ENCODE measurements around the gene RPS6KA5. TPM values are rescaled to one million over a fixed set of nuclear protein-coding genes. Genes with fewer than 3 reads are reported as not detected.
A peak's percentile ranks its signal among the peaks of the same experiment; 100 is the strongest.
"Not testable (repeated sequence)": the region's sequence is repeated elsewhere in the genome, so short reads cannot be mapped to it uniquely, and the experiment has no call there.

Gene RPS6KA5
- total RNA-seq, 1 donor from 2014 or later: 4.1 TPM

DNA sequence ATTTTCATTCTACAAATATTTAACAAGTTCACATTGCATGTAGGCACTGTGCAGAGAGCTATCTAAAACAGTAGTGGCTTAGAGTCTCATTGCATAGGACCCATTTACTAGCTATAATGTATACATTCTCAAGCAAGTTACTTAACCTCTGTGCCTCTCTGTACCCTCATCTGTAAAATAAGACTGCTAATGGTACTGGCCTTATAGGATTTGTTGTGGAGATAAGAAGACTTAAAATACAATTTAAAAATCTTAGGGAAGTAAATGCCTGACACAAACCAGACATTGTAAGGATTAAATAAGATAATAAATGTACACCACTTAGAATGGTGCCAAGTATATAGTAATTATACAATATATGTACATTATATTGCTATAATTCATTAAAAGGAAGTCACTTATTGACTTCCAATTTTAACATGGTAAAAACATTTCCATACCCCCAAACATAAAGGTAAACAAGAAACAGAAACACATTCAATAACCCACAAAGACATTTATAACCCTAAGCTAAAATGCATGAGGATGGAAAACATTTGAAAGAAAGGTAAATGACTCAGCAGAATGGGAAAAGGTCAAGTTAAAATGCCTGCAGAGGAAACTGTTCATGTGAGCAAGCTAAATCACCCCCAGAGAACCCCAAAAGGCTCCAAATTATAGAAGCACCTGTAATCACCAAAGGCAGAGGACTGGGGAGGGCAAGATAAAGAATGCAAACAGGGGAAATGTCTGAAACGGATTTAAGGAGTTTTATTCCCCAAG is 30.8 kb downstream of the RPS6KA5 start:
- DNase-seq (ENCODE audit: low spot score): peak; percentile 78

GRCh38 chr14:91027561-91027960 is 32.9 kb downstream of the RPS6KA5 start:
- peak; percentile 88 for DNase-seq (ENCODE audit: low spot score)

DNA sequence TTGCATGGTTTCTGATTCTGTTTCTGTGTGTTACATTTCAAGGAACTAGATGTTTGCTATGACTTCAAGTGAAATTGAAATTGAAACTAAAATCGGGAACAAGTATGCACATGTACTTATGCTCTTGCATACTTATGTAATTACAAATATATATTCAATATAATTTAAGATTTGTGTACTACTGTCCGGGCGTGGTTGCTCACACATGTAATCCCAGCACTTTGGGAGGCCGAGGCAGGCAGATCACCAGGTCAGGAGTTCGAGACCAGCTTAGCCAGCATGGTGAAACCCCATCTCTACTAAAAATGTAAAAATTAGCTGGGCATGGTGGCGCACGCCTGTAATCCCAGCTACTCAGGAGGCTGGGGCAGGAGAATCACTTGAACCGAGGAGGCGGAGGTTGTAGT is 37.8 kb downstream of the RPS6KA5 start:
- DNase-seq (ENCODE audit: low spot score): not testable (repeated sequence)

GRCh38 chr14:91021991-91022621 is 38.3 kb downstream of the RPS6KA5 start:
- DNase-seq (ENCODE audit: low spot score): no peak

- no peak for DNase-seq (ENCODE audit: low spot score)
These were observed 39.3 kb downstream of the RPS6KA5 start for GRCh38 chr14:91021115-91021514.

DNA sequence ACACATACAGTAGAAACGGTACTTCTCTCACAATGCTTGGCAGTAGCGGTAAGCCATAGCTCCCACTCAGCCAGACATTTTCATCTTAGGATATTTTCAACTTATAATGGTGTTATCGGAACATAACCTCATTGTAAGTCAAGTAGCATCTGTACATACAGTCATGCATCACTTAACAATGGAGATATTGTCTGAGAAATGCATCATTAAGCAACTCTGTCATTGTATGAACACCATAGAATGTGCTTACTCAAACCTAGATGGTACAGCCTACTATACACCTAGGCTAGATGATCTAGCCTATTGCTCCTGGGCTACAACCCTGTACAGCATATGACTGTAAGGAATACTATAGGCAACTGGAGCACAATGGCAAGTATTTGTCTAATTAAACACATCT is 40.8 kb downstream of the RPS6KA5 start:
- DNase-seq (ENCODE audit: low spot score): no peak

DNA sequence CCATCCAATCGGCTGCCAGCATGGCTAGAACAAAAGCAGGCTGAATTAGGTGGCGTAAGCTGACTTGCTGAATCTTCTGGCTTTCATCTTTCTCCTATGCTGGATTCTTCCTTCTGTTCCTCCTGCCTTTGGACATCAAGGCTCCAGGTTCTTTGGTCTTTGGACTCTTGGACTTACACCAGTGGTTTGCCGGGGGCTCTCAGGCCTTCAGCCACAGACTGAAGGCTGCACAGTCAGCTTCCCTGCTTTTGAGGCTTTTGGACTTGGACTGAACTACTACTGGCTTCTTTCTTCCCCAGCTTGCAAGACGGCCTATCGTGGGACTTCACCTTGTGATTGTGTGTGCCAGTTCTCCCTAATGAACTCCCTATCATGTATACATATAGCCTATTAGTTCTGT is 42.0 kb downstream of the RPS6KA5 start:
- no peak for DNase-seq (ENCODE audit: low spot score)

DNA sequence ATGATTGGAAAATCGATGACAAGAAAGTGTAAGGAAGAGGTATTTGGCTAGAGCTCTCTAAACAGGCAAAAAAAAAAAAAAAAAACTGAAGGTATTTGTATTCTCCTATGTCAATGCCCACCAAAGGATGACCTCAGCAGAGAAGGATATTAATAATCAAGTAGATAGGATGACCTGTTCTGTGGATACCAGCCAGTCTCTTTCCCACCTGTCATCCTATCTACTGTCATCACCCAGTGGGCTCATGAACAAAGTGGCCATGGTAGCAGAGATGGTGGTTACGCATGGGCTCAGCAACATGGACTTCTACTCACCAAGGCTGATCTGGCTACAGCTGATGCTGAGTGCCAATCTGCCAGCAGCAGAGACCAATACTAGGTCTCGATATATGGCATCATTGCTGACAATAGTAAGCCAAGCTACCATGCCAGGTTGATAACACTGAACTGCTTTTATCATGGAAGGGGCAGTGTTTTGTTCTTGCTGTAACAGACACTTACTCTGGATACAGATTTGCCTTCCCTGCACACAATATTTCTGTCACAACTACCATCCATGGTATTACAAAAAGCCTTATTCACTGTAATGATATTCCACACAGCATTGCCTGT is 43.5 kb downstream of the RPS6KA5 start:
- no peak for DNase-seq (ENCODE audit: low spot score)

DNA sequence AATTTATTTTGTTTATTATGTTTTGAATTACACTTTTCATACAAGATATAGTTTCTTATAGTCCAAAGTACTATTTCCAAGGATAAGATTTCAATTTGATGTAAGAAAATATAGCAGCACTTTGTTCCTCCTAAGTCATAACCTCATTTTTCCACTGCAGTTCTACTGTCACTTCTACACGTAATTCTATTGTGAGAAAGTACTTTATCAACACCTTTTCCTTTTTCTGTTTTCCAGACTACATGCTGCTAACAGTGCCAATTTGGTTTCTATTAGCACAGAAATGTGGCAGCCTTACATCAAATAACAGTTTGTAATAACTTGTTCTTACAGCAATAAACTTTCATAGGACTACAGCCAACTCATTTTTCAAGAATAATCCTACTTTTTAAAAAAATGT is 45.0 kb downstream of the RPS6KA5 start:
- no peak for DNase-seq (ENCODE audit: low spot score)

GRCh38 chr14:91012045-91012444 is 48.4 kb downstream of the RPS6KA5 start:
- DNase-seq (ENCODE audit: low spot score): no peak

GRCh38 chr14:91010153-91010533 is 50.3 kb downstream of the RPS6KA5 start:
- no peak for DNase-seq (ENCODE audit: low spot score)

DNA sequence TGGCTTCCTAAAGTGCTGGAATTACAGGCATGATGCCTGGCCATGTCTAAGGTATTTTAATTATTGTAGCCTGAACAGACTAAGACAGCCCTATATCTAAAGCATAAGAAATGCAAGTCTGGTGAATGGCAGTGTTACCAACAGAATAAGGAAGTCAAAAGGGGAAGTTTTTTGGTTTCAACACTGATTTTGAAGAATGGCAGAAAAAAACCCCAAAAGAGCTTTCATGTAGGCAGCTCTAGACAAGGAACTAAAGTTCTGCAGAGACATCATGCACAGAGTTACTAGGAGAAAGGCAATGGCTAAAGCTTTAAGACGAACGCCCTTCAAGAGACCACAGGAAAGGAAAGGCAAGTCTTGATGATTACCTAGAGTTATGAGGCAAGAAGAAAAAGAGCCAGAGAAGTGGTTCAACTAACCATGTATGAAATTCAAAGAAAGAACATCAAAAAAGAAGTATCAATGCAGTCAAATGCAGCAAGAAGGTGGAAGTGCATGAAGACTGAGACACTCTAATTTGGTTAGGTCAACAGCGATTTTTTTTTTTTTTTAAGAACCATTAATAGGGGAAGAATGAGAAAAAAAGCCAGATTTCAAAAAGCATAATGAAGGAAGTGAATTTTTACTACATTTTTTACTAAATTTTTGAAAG is 50.8 kb downstream of the RPS6KA5 start:
- DNase-seq (ENCODE audit: low spot score): peak; percentile 38

DNA sequence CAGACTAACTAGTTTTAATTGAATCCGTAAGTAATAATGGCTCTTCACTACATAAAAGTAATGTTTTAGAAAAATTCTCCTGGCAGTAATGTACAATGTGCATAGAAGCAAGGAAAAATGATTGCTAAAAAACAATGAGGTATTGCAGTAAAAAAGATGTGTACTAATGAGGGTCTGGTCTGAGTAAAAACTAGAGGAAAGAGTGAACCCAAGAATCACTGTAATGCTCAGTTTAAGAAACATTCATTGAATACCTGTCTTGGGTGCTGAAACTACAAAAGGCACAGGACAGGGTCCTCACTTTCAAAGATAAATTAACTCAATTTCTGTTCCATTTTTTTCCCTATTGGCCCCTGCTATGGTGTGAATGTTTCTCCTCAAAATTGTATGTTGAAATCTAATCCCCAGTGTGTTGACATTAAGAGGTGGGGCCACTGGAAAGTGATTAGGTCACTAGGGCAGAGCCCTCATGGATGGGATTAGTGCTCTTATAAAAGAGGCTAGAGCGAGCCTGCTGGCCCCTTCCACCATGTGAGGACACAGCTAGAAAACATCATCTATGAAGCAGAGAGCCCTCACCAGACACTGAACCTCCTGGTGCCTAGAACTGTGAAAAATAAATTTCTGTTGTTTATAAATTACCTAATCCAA is 51.6 kb downstream of the RPS6KA5 start:
- DNase-seq (ENCODE audit: low spot score): no peak

DNA sequence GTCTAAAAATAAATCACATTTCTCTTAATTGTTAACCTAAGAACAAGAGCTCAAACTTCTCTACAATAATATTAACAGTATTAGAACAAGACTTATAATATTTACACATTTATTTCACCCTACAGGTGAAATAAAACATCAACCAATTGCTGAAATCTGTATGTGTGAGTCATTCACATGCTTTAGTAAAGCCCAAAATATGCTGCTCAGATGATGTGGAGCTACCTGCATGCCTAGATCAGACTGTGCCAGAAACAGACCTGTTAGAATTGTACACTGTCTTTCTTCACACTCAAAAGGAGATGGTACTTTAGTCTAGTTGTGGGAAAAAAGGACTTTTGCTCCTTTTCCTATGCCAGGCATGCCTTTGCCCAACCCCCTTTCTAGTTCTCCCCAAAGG is 54.7 kb downstream of the RPS6KA5 start:
- no peak for DNase-seq (ENCODE audit: low spot score)

- no peak for DNase-seq (ENCODE audit: low spot score)
These were observed 55.5 kb downstream of the RPS6KA5 start for GRCh38 chr14:91004987-91005386.

DNA sequence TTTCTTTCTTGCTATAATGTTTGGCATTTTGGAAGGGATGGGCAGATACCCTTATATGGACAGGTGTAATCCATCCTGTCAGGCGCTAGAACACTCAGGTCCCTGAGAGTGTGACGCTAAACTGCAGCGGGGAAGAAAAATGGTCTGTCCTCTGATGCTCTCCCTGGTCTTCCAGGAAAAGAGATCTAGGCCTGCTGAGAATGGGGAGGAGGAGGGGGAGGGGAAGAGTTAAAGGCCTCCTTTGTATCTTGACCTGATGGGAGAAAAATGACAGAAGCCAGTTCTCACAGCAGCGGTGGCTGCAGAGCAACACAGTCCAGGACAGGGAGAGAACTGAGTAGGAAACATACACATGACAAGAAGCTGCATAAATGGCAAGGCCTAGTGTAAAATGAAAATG is 61.1 kb downstream of the RPS6KA5 start:
- DNase-seq (ENCODE audit: low spot score): no peak

- DNase-seq (ENCODE audit: low spot score): no peak
These were observed 63.5 kb downstream of the RPS6KA5 start for GRCh38 chr14:90996967-90997366.

- no peak for DNase-seq (ENCODE audit: low spot score)
These were observed 64.7 kb downstream of the RPS6KA5 start for GRCh38 chr14:90995785-90996184.

DNA sequence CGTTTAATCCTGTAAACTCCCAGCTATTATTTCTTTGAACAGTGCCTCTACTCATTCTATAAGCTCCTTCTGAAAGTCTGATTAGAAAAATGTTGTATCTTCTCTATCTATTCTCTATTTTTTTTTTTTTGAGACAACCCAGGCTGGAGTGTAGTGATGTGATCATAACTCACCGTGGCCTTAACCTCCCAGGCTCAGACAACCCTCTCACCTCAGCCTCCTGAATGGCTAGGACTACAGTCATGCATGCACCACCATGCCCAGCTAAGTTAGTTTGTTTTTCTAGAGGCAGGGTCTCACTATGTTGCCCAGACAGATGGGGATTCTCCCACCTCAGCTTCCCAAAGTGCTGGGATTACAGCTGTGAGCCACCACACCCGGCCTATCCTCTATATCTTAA is 66.6 kb downstream of the RPS6KA5 start:
- DNase-seq (ENCODE audit: low spot score): no peak

GRCh38 chr14:90991690-90992443 is 68.6 kb downstream of the RPS6KA5 start:
- no peak for DNase-seq (ENCODE audit: low spot score)

GRCh38 chr14:90990141-90990540 is 70.3 kb downstream of the RPS6KA5 start:
- DNase-seq (ENCODE audit: low spot score): no peak
